SK-N-SH (cell line): ENCODE data around the gene MAP4. TPM values are rescaled to one million over a fixed set of nuclear protein-coding genes. Genes with fewer than 3 reads are reported as not detected.

Experiments used
- CTCF ChIA-PET: fragments of 300-600, 350-600 bp; formaldehyde crosslinking; extraction: SDS; loops from one replicate; lab custom pipeline; 2021; lab: Yijun Ruan, JAX
- POLR2A ChIA-PET: fragments of 350-600 bp; sonication (Branson Sonifier 250); formaldehyde crosslinking; extraction: SDS; loops from one replicate; lab custom pipeline; 2020; ENCODE audit warnings: antibody characterized with exemption, inconsistent platforms; lab: Yijun Ruan, JAX
- DNase-seq: peaks from one replicate; pipeline ENCODE4 v3.0.0; 2012
- H2AFZ ChIP-seq: fragments of 200-600 bp; sonication (generic); 2 replicates; pipeline ENCODE4 v1.8.1; 2016; ENCODE audit warnings: antibody characterized with exemption, mild to moderate bottlenecking, low read depth
- H3F3A ChIP-seq: fragments of 200-600 bp; sonication (generic); replicated peaks from 2 replicates; pipeline ENCODE3; 2016; ENCODE audit warnings: antibody characterized with exemption, mild to moderate bottlenecking; ENCODE audit not compliant: insufficient read depth
- H3K27ac ChIP-seq, 2 experiments: fragments of 200-500 bp in 1 of 2; fragments of 200-600 bp in 1 of 2; sonication (Bioruptor generic) in 1 of 2; sonication (generic), shearing (Covaris generic) in 1 of 2; 2 replicates each; pipeline versions ENCODE4 v1.5.1 to v1.6.1; 2014 to 2016; ENCODE audit warnings: low read depth in 2 of 2, inconsistent platforms in 1 of 2, low read length in 1 of 2, mild to moderate bottlenecking in 1 of 2, mixed read lengths in 1 of 2
- H3K27me3 ChIP-seq: fragments of 200-600 bp; sonication (generic), shearing (Covaris generic); 2 replicates; pipeline ENCODE4 v1.6.1; 2016; ENCODE audit warnings: mixed run types; ENCODE audit not compliant: insufficient read depth
- H3K36me3 ChIP-seq, 2 experiments: fragments of 200-500 bp in 1 of 2; fragments of 200-600 bp in 1 of 2; sonication (Bioruptor generic) in 1 of 2; sonication (generic) in 1 of 2; replicated peaks in 1 of 2; 2 replicates each; pipeline versions ENCODE3 to v1.5.1; 2014 to 2016; ENCODE audit warnings: low read length in 1 of 2, mild to moderate bottlenecking in 1 of 2; ENCODE audit not compliant: insufficient read depth in 2 of 2, control insufficient read depth in 1 of 2
- H3K4me1 ChIP-seq, 2 experiments: fragments of 200-500 bp in 1 of 2; fragments of 200-600 bp in 1 of 2; sonication (Bioruptor generic) in 1 of 2; sonication (generic), shearing (Covaris generic) in 1 of 2; 2 replicates each; pipeline versions ENCODE4 v1.5.1 to v1.6.1; 2014 to 2016; ENCODE audit warnings: low read depth in 1 of 2, low read length in 1 of 2, mixed run types in 1 of 2; ENCODE audit not compliant: insufficient read depth in 2 of 2, control insufficient read depth in 1 of 2
- H3K4me2 ChIP-seq: fragments of 200-600 bp; sonication (generic), shearing (Covaris generic); 2 replicates; pipeline ENCODE4 v1.6.1; 2017; ENCODE audit warnings: mixed run types
- H3K4me3 ChIP-seq, 2 experiments: fragments of 200-500 bp in 1 of 2; fragments of 200-600 bp in 1 of 2; sonication (Bioruptor generic) in 1 of 2; sonication (generic), shearing (Covaris generic) in 1 of 2; 2 replicates each; pipeline versions ENCODE4 v1.5.1 to v1.8.1; 2014 to 2016; ENCODE audit warnings: low read depth in 2 of 2, inconsistent platforms in 1 of 2, low read length in 1 of 2, mild to moderate bottlenecking in 1 of 2, mixed read lengths in 1 of 2, moderate library complexity in 1 of 2
- H3K79me2 ChIP-seq: fragments of 200-600 bp; sonication (generic); 2 replicates; pipeline ENCODE4 v1.8.1; 2017; ENCODE audit warnings: mild to moderate bottlenecking; ENCODE audit not compliant: insufficient read depth
- H3K9ac ChIP-seq: fragments of 200-600 bp; sonication (generic); 2 replicates; pipeline ENCODE4 v1.6.1; 2017; ENCODE audit warnings: mixed run types
- H3K9me2 ChIP-seq: fragments of 200-600 bp; sonication (generic); 2 replicates; pipeline ENCODE4 v1.6.1; 2017; ENCODE audit warnings: mixed run types
- H3K9me3 ChIP-seq: fragments of 200-600 bp; sonication (generic); 2 replicates; pipeline ENCODE4 v1.6.1; 2017; ENCODE audit warnings: mixed run types, mild to moderate bottlenecking, moderate library complexity
- H4K20me1 ChIP-seq: fragments of 200-600 bp; sonication (generic); 2 replicates; pipeline ENCODE4 v1.6.1; 2017; ENCODE audit warnings: mild to moderate bottlenecking, mixed run types; ENCODE audit not compliant: insufficient read depth
- FOSL2 ChIP-seq: IDR thresholded peaks from 2 replicates; pipeline ENCODE4 v1.4.0; 2012; ENCODE audit warnings: low read depth, mild to moderate bottlenecking, moderate library complexity, borderline replicate concordance
- FOXJ3 ChIP-seq: sonication (generic); formaldehyde crosslinking; IDR thresholded peaks from 2 replicates; pipeline ENCODE4 v1.5.1; 2020; ENCODE audit warnings: mild to moderate bottlenecking, missing genetic modification reagents
- FOXM1 ChIP-seq: IDR thresholded peaks from 2 replicates; pipeline ENCODE4 v1.4.0; 2012; ENCODE audit warnings: low read depth, mild to moderate bottlenecking
- NRF1 ChIP-seq: IDR thresholded peaks from 2 replicates; pipeline ENCODE4 v1.6.1; 2012; ENCODE audit warnings: low read depth, mild to moderate bottlenecking, low read length
- RAD21 ChIP-seq: IDR thresholded peaks from 2 replicates; pipeline ENCODE4 v1.6.1; 2012; ENCODE audit warnings: mild to moderate bottlenecking, low read length
- RCOR1 ChIP-seq: fragments of 150-350 bp; IDR thresholded peaks from 2 replicates; pipeline ENCODE4 v1.6.1; 2017; ENCODE audit warnings: antibody characterized with exemption, low read length
- RFX5 ChIP-seq: IDR thresholded peaks from 2 replicates; pipeline ENCODE4 v1.6.1; 2012; ENCODE audit warnings: mild to moderate bottlenecking, improper control_type of control experiment, low read length
- TEAD4 ChIP-seq: IDR thresholded peaks from 2 replicates; pipeline ENCODE4 v1.4.0; 2012; ENCODE audit warnings: mild to moderate bottlenecking, borderline replicate concordance; ENCODE audit not compliant: insufficient read depth
- WGBS: methylation state at CpG from one replicate; pipeline ENCODE4 v1.1.6; 2017; ENCODE audit warnings: low lambda C conversion rate; 5-methylcytosine and 5-hydroxymethylcytosine counted together
- polyA plus RNA-seq, 3 experiments: library from polyadenylated mRNA; depleted of rRNA; stranded (reverse); fragments of >200 nt; gene quantifications; 2 replicates each; pipeline ENCODE4 v1.2.3, GENCODE V29; 2012
- TF ChIP-seq, protein P1 (sequence below): IDR thresholded peaks from 2 replicates; pipeline ENCODE4 v1.6.1; 2012; ENCODE audit warnings: mild to moderate bottlenecking, low read depth, low read length, moderate library complexity

The MAP4 gene
- polyA plus RNA-seq, 1 of the 3 experiments (the other 2 are of a cell fraction), result 121 TPM

DNA sequence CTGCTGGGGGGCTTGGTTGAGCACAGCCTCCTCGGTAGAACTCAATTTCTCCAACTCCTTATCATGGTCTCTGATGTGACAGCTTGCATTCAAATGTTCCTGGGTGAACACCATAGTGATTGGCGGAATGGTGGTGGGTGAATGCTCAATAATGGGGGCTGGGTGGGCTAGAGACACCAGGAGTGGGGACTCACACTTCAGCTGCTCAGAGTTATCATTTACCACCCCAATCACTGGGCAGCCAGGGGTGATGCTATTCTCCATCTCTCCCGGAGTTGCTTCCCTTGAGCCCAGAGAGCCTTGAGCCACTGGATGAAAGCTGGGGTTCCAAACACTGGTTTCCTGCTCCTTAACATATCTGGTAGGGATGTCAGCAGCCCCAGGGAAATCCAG lies 124.6 kb downstream of the MAP4 start:
- Histone ChIP-seq H3K27me3 (no peaks in the 10 kb centered on the region), H3K9ac (no peak overlapping the region), H3K36me3 (peaks cover 31 to 34% of the 10 kb centered on the region in 2 experiments)
- POLR2A ChIA-PET, result no interaction called here
- TF ChIP-seq NRF1 (no peak), FOXJ3 (CRISPR knock-in tag) (no peak), TEAD4 (no peak)
- TF ChIP-seq, all 33 proteins: peak for 0
- Histone ChIP-seq H3K4me2 (no peak overlapping the region), H4K20me1 (peaks cover 5% of the 10 kb centered on the region; the same call in 1 of the 2 replicates), H3K4me3 (no peak overlapping the region), H3K79me2 (peaks cover 41% of the 10 kb centered on the region; the same call in 1 of the 2 replicates), H3K9me3 (no peaks in the 10 kb centered on the region), H3K9me2 (no peaks in the 10 kb centered on the region), H3F3A (no peaks in the 10 kb centered on the region), H3K4me1 (no peaks in the 10 kb centered on the region), H2AFZ (no peak overlapping the region), H3K27ac (no peak overlapping the region)
- CTCF ChIA-PET, result interaction anchor here (1.3 to 2.6 kb wide), 2 partner anchors 98 to 266 kb away, joined by 3 to 11 read pairs; no protein-coding TSS in a partner anchor
- DNase-seq, result no peak
- WGBS, result 100% methylated on average over 3 of the region's 3 CpGs

DNA sequence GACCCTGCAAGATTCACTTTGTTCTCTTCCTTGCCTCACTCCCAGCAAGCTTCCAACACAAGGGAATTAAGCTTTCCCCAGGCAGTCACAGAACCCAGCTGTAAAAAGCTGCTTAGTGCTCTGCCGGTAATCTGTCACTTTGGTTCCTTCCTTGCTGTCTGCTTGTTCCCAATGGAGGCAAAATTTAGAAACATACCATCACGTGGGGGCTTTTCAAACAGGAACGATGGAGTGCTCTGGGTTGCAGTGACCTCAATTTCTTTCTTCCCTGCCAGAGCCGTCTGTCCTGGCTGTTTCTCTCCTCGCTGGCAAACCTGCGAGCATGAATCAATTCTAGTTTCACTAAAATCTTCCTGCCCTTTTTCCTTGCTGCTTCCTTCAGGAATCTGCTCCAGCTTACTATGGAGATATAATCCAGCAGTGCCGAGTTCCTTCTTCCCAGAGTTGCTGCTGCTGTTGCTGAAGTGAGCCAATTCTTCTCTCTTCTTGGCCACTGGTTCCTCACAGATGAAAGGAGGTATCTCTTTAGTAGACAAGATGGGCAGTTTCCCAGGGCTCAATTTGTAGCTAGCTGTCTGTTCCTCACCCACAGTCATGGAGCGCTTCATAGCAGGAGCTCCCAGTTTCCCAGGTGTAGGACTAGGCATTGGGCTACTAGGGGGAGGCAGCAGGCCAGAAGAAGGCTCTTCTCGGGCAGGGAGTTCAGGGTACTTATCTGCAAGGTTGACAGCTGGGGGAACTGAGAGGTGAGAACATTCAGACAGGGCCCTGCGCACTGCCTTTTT lies 125.2 kb downstream of the MAP4 start:
- no peak overlapping the region for H3K27ac ChIP-seq
- ChIA-PET CTCF (interaction anchor here (1.0 to 2.6 kb wide), 5 partner anchors 13 to 267 kb away, joined by 3 to 11 read pairs (median 3); no protein-coding TSS in a partner anchor), POLR2A (interaction anchor here (0.7 kb wide), 1 partner anchor 210 kb away, joined by 3 read pairs; no protein-coding TSS in a partner anchor)
- no peaks in the 10 kb centered on the region for H3K27me3 ChIP-seq
- peaks cover 5% of the 10 kb centered on the region; the same call in 1 of the 2 replicates for H4K20me1 ChIP-seq
- no peaks in the 10 kb centered on the region for H3K9me2 ChIP-seq
- H3K4me2 ChIP-seq, result no peak overlapping the region
- TF ChIP-seq, protein P1, sequence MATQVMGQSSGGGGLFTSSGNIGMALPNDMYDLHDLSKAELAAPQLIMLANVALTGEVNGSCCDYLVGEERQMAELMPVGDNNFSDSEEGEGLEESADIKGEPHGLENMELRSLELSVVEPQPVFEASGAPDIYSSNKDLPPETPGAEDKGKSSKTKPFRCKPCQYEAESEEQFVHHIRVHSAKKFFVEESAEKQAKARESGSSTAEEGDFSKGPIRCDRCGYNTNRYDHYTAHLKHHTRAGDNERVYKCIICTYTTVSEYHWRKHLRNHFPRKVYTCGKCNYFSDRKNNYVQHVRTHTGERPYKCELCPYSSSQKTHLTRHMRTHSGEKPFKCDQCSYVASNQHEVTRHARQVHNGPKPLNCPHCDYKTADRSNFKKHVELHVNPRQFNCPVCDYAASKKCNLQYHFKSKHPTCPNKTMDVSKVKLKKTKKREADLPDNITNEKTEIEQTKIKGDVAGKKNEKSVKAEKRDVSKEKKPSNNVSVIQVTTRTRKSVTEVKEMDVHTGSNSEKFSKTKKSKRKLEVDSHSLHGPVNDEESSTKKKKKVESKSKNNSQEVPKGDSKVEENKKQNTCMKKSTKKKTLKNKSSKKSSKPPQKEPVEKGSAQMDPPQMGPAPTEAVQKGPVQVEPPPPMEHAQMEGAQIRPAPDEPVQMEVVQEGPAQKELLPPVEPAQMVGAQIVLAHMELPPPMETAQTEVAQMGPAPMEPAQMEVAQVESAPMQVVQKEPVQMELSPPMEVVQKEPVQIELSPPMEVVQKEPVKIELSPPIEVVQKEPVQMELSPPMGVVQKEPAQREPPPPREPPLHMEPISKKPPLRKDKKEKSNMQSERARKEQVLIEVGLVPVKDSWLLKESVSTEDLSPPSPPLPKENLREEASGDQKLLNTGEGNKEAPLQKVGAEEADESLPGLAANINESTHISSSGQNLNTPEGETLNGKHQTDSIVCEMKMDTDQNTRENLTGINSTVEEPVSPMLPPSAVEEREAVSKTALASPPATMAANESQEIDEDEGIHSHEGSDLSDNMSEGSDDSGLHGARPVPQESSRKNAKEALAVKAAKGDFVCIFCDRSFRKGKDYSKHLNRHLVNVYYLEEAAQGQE, result no peak
- TF ChIP-seq FOSL2 (no peak), RCOR1 (no peak), RFX5 (no peak), FOXM1 (no peak), RAD21 (no peak)
- peaks cover 46% of the 10 kb centered on the region; the same call in 1 of the 2 replicates for H3K79me2 ChIP-seq
- H3K4me1 ChIP-seq, result no peaks in the 10 kb centered on the region
- no peak overlapping the region for H2AFZ ChIP-seq
- H3K9me3 ChIP-seq, result no peaks in the 10 kb centered on the region
- peaks cover 28 to 34% of the 10 kb centered on the region in 2 experiments for H3K36me3 ChIP-seq
- WGBS, result 97% methylated on average over 10 of the region's 10 CpGs
- no peak for DNase-seq
- H3K4me3 ChIP-seq, result no peak overlapping the region
- no peak overlapping the region for H3K9ac ChIP-seq
- no peaks in the 10 kb centered on the region for H3F3A ChIP-seq
